ENCODE measurements around the gene KRT5. TPM values are rescaled to one million over a fixed set of nuclear protein-coding genes. Genes with fewer than 3 reads are reported as not detected.
A peak's percentile ranks its signal among the peaks of the same experiment; 100 is the strongest.

The KRT5 gene
- total and polyA plus RNA-seq, 3 donors from 2014 or later, result 0.39 to 2.6 (median 1.1) TPM

DNA sequence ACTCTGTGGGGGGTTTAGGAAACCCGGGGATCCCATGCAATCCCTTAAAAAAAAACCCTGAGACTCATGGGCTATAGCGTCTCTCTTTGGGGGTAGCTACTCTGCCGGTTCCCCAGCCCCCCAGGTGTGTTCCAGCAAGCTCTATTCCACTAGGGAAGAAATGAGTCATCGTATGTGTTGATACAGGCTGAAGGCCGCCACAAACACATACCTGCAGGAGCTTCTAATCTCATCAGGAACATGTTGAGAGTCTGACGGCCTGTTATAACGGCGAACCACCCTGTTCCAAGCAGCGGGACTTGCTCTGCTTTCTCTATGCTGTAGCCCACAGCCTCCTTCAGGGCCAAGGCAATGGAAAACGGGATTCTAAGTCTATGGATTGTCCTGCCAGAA lies 977 bp upstream of the KRT5 start:
- H3K27me3 ChIP-seq, result no peaks in the 10 kb centered on the region
- no peaks in the 10 kb centered on the region for H3K36me3 ChIP-seq (ENCODE audit: low read depth, missing control alignments)
- no peak for TF ChIP-seq CTCF (IDR thresholded peaks at IDR 0.05)
- no peak for TF ChIP-seq POLR2A (IDR thresholded peaks at IDR 0.05)
- no peak overlapping the region for H3K27ac ChIP-seq
- H3K9me3 ChIP-seq, result no peaks in the 10 kb centered on the region
- intact Hi-C loops (cut with DNase I; ENCODE audit: low total_unique reads), result no loop called here
- no peaks in the 10 kb centered on the region for H3K4me1 ChIP-seq
- no peak for DNase-seq
- 87 to 91% methylated on average over 8 to 10 of the region's 10 CpGs for WGBS, 2 donors
- no peak overlapping the region for H3K4me3 ChIP-seq

- no peak for DNase-seq
- no peak overlapping the region for H3K4me3 ChIP-seq
- H3K27me3 ChIP-seq, result no peaks in the 10 kb centered on the region
- intact Hi-C loops (cut with DNase I; ENCODE audit: low total_unique reads), result no loop called here
- no peaks in the 10 kb centered on the region for H3K9me3 ChIP-seq
- H3K27ac ChIP-seq, result no peak overlapping the region
- TF ChIP-seq POLR2A (IDR thresholded peaks at IDR 0.05) (no peak), CTCF (IDR thresholded peaks at IDR 0.05) (no peak)
- H3K36me3 ChIP-seq (ENCODE audit: low read depth, missing control alignments), result no peaks in the 10 kb centered on the region
- 88 to 92% methylated on average over 3 of the region's 3 CpGs for WGBS, 2 donors
- no peaks in the 10 kb centered on the region for H3K4me1 ChIP-seq
Observed at GRCh38 chr12:52519387-52519703, 849 bp downstream of the KRT5 start.

GRCh38 chr12:52518574-52519386 lies 1.4 kb downstream of the KRT5 start:
- H3K4me3 ChIP-seq, result no peak overlapping the region
- TF ChIP-seq CTCF (IDR thresholded peaks at IDR 0.05) (no peak), POLR2A (IDR thresholded peaks at IDR 0.05) (no peak)
- WGBS, 2 donors, result 86 to 96% methylated on average over 4 to 8 of the region's 8 CpGs
- intact Hi-C loops (cut with DNase I; ENCODE audit: low total_unique reads), result no loop called here
- no peak overlapping the region for H3K27ac ChIP-seq
- H3K9me3 ChIP-seq, result no peaks in the 10 kb centered on the region
- H3K4me1 ChIP-seq, result no peaks in the 10 kb centered on the region
- H3K27me3 ChIP-seq, result no peaks in the 10 kb centered on the region
- DNase-seq, result peak; percentile 4
- no peaks in the 10 kb centered on the region for H3K36me3 ChIP-seq (ENCODE audit: low read depth, missing control alignments)

DNA sequence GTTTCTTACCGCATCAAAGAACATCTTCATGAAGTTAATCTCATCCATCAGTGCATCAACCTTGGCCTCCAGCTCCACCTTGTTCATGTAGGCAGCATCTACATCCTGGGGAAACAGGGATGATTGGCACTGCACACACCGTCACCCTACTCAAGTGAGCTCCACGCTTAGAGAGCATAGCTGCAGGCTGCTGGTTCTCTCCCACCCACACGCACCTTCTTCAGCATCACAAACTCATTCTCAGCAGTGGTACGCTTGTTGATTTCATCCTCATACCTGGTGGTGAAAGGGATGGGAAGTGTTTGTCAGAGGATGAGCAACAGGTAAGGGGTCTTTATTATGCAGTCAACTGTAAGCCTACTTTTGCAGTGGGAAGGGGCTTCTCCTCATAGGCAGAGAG lies 2.3 kb downstream of the KRT5 start:
- no peak for DNase-seq
- H3K4me1 ChIP-seq, result no peaks in the 10 kb centered on the region
- H3K36me3 ChIP-seq (ENCODE audit: low read depth, missing control alignments), result no peaks in the 10 kb centered on the region
- no peak overlapping the region for H3K4me3 ChIP-seq
- no peaks in the 10 kb centered on the region for H3K27me3 ChIP-seq
- intact Hi-C loops (cut with DNase I; ENCODE audit: low total_unique reads), result no loop called here
- WGBS, 2 donors, result 95 to 99% methylated on average over 5 of the region's 5 CpGs
- H3K9me3 ChIP-seq, result no peaks in the 10 kb centered on the region
- TF ChIP-seq CTCF (IDR thresholded peaks at IDR 0.05) (no peak), POLR2A (IDR thresholded peaks at IDR 0.05) (no peak)
- no peak overlapping the region for H3K27ac ChIP-seq
